Activated T-cell treated with anti-CD3 and anti-CD28 coated beads for 24 hours (primary cell): ENCODE results near the gene ATRN.

Experiments used
- DNase-seq: peaks from one replicate; pipeline ENCODE4 v3.0.0-alpha.2; 2020; ENCODE audit warnings: low read depth

Gene ATRN

GRCh38 chr20:3628502-3629314 lies 157.9 kb downstream of the ATRN start:
- no peak for DNase-seq

GRCh38 chr20:3629893-3630292 lies 159.1 kb downstream of the ATRN start:
- no peak for DNase-seq

GRCh38 chr20:3630429-3630828 lies 159.6 kb downstream of the ATRN start:
- no peak for DNase-seq

- no peak for DNase-seq
These were observed 160.7 kb downstream of the ATRN start for GRCh38 chr20:3631534-3631933.

GRCh38 chr20:3632311-3633004 lies 161.6 kb downstream of the ATRN start:
- DNase-seq: no peak

GRCh38 chr20:3633913-3634478 lies 163.2 kb downstream of the ATRN start:
- DNase-seq: no peak

- no peak for DNase-seq
These were observed 164.5 kb downstream of the ATRN start for GRCh38 chr20:3635346-3635745.

- DNase-seq: no peak
These were observed 169.4 kb downstream of the ATRN start for GRCh38 chr20:3640259-3640658.

- DNase-seq: no peak
These were observed 174.7 kb downstream of the ATRN start for GRCh38 chr20:3645309-3646066.

GRCh38 chr20:3646067-3646440 lies 175.2 kb downstream of the ATRN start:
- no peak for DNase-seq

- no peak for DNase-seq
These were observed 175.8 kb downstream of the ATRN start for GRCh38 chr20:3646651-3647050.

- no peak for DNase-seq
These were observed 176.7 kb downstream of the ATRN start for GRCh38 chr20:3647473-3647872.

- no peak for DNase-seq
These were observed 178.1 kb downstream of the ATRN start for GRCh38 chr20:3648951-3649350.

- DNase-seq: no peak
These were observed 180.6 kb downstream of the ATRN start for GRCh38 chr20:3651204-3651962.

- no peak for DNase-seq
These were observed 181.4 kb downstream of the ATRN start for GRCh38 chr20:3652221-3652620.

- no peak for DNase-seq
These were observed 182.1 kb downstream of the ATRN start for GRCh38 chr20:3652676-3653596.

GRCh38 chr20:3653921-3654320 lies 183.1 kb downstream of the ATRN start:
- no peak for DNase-seq

- DNase-seq: no peak
These were observed 183.7 kb downstream of the ATRN start for GRCh38 chr20:3654326-3655130.

- no peak for DNase-seq
These were observed 184.2 kb downstream of the ATRN start for GRCh38 chr20:3655131-3655405.
